NCI-H187 treated with DMSO at 0.1 percent for 48 hours (cell line): ENCODE measurements around the gene ATP4B.

Experiments
- DNase-seq: peaks from one replicate; lab custom pipeline; 2025; lab: John Stamatoyannopoulos, UW

The ATP4B gene

GRCh38 chr13:113656003-113656588, 1.9 kb downstream of the ATP4B start:
- no peak for DNase-seq

GRCh38 chr13:113655346-113656002, 2.5 kb downstream of the ATP4B start:
- DNase-seq = no peak

DNA sequence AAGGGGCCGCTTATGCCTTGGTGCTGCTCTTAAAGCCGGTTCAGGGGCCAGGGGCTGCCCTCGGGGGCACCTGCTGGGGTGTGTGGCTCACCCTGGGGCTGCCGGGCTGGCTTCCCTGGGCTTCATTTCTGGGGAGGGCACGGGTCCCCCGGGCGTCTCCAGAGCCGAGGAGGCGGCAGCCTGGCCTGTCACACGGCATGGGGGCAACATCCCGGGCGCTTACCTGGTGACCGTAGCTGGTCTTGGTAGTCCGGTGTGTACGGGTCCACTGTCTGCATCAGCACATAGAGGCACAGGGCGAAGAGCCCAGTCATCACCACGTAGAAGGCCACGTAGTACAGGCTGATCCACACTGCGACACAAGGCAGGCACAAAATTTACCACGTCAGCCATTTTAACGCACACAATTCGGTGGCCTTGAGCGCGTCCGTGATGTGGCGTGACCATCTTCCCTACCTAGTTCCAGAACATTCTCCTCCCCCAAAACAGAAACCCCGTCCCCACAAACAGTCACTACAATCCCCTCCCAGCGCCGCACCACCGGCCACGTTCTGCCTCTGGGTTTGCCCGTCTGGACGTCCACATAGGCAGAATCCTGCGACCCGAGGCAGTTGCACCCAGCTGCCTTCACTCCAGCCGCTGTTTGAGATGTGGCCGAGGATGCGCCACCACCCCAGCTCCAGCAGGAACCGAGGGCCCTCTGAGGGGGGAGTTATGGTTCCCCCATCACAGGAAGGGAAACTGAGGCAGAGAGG, 3.2 kb downstream of the ATP4B start:
- no peak for DNase-seq

GRCh38 chr13:113654175-113654560, 3.8 kb downstream of the ATP4B start:
- no peak for DNase-seq

- DNase-seq = no peak
Observed at GRCh38 chr13:113653264-113654174, 4.5 kb downstream of the ATP4B start.

- no peak for DNase-seq
Observed at GRCh38 chr13:113652404-113653263, 5.4 kb downstream of the ATP4B start.

DNA sequence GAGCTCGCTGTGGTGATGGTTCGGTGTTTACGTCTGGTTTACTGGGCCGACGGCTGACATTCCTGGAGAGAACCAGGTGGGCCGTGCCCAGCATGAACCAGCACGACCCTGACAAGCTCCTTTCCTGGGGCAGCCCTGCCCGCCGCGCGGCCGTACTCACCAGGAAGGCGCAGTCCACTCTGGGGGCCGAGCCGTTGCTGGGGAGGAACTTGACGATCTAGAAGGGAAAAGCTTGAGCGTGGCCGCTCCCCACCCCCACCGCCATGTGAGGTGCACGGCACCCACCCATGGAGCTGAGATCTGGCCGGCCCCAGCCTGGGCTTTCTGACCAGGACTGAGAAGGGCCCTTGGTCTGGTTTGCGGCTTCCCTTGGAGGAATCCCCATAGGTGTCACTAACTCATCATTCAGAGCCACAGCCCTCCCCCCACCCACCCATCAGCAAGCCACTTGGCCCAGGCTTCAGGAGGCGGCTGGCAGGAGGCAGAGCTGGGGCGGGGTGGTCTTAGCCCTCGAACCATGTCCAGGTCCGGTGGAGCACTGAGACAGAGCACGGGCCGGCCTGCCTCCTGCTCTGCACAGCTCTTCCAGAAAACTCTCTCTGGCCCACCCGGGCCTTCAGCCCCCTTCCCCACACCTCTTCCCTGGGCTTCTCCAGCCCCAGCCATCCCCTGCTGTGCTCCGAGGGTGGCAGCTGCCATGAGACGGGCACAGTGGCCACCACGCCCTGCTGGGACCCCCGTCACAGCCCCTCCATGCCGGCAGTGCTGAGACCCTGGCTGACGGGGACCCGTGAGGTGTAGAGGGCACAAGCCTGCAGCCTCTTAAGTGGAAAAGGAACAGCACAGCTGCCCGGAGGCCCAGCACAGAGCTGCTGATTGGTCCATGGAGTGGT, 6.2 kb downstream of the ATP4B start:
- DNase-seq = no peak

DNA sequence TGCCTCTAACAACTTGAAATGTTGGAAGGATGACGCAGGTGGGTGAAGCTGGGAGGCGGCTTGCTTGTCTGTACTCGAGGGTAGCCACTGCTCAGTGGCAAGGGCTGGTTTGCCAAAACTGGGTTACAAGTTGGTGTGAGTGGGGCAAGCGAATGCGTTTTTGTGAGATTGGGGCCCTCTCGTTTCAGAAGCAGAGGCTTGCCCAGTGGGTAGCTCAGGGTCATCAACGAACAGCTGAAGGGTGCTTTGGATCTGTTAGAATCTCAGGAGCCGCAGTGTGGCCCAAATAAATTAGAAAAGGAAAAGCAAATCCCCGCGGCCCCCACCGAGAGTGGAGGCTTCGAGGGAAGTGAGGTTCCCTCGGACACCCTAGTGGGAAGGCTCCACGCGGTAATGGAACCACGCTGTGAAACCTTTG, 7.3 kb downstream of the ATP4B start:
- DNase-seq = no peak

DNA sequence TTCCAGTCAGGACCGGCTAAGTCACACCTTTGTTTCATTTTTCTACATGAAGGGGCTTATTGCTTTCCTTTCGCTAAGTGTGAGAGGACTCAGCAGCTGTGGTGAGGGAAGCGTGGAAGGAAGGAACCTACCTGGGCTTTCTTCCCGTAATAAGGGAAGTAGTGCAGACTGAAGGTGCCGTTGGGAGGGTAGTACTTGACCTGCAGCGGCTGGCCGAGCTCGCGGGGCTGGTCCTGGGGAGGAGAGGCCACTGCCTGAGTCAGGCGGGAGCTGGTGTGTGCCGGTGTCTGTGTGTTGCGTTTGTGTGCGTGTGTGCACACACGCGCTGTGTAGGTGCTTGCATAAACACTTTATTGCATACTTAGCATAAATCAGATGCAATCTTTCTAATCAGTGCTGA, 7.7 kb downstream of the ATP4B start:
- no peak for DNase-seq

- DNase-seq = no peak
Observed at GRCh38 chr13:113649212-113649611, 8.8 kb downstream of the ATP4B start.

- no peak for DNase-seq
Observed at GRCh38 chr13:113648216-113648610, 9.8 kb downstream of the ATP4B start.

DNA sequence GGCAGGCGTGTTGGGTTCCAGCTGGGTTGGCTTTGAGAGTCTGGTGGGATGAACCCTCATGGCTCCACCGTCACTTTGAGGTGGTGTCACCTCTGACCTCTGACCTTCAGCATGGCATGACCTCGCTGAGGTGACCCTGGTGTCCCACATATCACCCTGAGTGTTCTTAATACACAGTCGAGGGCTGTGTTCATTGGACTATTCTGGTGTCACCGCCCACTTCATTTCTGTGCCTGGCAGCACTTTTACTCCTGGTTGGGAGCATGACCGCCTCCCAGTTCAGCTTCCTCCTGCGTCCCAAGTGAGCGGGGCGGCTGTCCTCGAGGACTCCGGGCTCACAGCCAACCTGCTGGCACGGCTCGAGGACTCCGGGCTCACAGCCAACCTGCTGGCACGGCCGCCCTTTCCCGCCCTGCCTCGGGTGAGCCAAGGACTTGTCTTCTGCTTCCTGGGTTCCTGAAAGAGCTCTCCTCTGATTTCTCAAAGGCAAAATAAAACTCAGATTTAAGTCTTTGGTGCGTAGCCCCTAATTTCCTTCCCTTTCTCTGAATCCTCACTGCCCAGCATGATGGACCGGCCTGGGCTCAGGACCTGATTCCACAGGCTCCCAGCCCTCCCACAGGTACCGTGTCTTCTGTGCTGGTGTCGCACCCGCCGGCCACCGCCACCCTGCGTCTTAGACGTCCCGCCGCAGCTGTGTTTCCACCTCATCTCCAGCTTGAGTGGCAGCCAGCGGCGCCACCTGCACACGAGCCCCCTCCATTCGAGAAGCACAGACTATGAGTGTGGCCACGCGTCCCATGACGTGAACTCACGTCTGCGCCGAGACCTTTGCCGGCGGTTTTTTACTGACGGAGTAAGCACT, 10.4 kb downstream of the ATP4B start:
- peak; percentile 67 for DNase-seq

DNA sequence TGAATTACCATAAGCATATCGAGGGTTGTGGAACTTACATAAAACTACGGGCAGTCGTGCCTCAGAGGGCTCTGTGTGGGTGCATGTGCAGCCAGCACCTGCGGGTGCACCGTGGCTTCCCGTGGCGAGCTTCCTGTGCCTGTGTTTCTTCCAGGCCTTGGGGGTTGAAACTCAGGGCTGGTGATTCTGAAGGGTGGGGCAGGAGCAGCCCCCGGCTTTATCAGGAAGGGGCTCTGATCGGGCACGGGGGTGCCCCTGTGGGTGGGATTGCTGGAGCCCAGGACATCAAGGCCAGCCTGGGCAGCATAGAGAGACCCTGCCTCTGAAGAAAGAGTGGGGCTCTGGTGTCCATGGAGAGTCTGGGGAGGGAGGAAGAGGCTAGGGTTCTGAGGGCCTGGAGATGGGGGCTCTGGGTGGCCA, 11.1 kb downstream of the ATP4B start:
- no peak for DNase-seq

DNA sequence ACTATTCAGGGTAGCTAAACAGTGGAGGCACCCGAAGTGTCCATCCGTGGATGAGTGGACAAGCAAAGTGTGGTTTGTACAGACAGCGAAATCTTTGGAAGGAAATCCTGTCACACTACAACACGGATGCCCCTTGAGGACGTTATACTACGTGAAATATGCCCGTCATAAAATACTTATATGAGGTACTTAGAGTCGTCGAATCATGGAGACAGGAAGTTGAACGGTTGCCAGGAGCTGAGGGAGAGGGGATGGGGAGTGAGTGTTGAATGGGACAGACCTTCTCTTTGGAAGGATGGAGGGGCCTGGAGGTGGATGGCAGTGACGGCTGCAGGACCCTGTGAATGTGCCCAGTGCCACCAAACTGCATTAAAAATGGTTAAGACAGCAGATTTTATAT, 11.6 kb downstream of the ATP4B start:
- no peak for DNase-seq

DNA sequence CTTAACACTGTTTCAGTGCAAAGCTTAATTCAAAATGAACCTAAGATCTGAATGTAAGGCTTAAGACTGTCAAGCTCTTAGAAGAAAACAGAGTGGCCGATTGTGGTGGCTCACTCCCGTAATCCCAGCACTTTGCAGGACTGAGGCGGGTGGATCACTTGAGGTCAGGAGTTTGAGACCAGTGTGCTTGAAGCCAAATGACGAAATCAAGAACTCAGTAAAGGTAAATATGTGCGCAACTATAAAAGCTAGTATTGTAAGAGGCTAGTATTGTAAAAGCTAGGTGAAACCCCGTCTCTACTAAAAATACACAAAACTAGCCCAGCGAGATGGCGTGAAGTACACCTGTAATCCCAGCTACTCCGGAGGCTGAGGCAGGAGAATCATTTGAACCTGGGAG, 12.7 kb downstream of the ATP4B start:
- no peak for DNase-seq

GRCh38 chr13:113644800-113645199, 13.2 kb downstream of the ATP4B start:
- DNase-seq = no peak

DNA sequence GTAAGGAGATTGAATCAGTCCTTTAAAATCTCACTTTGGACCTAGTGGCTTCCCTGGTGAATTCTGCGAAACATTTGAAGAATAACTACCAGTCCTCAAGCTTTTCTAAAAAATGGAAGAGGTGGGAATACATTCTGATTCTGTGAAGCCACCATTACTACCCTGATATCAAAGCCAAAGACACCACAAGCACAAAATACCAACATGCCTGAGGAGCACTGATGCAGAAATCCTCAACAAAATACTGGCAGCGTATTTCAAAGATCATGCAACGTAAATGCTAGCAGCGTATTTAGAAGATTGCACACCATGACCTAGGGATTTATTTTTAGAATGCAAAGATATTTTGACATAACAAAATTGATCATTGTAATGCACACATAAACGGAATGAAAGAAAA, 14.4 kb downstream of the ATP4B start:
- no peak for DNase-seq

GRCh38 chr13:113642563-113642962, 15.4 kb downstream of the ATP4B start:
- no peak for DNase-seq

GRCh38 chr13:113641426-113641825, 16.6 kb downstream of the ATP4B start:
- no peak for DNase-seq
